Medulla oblongata (tissue), 1 donor: ENCODE measurements around the gene METTL9.
"Not testable (repeated sequence)": the region's sequence is repeated elsewhere in the genome, so short reads cannot be mapped to it uniquely, and the experiment has no call there.

Experiments
- DNase-seq: peaks from one replicate; pipeline ENCODE4 v3.0.0-alpha.2; 2015; ENCODE audit errors: extremely low spot score

Gene METTL9

DNA sequence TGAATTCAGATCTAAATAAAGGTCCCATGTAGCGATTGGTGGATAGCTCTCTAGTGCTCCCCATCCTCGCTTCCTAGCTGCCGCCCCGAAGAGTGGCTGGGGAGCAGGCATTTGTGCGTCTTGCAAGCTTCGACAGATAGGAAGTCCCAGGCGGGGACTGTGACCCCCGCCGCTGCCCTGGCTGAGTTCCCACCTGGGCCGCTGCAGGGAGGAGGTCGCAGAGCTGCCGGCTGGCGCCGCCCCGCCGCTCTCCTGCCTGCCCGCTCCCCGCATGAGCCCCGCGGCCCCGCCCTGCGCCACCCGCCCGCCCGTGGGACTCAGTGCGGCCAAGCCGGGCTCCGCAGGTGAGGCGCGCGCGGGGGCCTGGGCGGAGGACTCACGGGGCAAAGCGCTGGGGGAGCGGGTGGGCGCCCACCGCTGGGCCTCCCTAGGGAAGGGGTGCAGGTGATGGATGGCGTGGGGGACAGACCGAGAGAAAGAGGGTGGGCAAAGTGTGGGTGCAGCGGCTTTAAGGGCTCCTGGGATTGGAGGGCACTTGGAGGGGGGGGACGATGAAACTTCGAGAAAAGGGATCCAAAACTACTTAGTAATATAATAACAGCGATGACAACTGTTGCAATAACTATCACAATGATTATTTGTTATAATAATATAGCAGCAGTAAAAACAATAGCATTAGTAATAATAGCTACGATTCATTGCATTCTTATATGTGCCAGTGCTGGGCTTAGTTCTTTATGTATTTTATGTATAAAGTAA, 64.7 kb downstream of the METTL9 start, which contains the start of gene OTOA:
Gene OTOA (plus strand): TSS at position 80 of the 759 bp plus-strand sequence. CDS start 14,547 bp downstream, outside the sequence.
- no peak for DNase-seq

DNA sequence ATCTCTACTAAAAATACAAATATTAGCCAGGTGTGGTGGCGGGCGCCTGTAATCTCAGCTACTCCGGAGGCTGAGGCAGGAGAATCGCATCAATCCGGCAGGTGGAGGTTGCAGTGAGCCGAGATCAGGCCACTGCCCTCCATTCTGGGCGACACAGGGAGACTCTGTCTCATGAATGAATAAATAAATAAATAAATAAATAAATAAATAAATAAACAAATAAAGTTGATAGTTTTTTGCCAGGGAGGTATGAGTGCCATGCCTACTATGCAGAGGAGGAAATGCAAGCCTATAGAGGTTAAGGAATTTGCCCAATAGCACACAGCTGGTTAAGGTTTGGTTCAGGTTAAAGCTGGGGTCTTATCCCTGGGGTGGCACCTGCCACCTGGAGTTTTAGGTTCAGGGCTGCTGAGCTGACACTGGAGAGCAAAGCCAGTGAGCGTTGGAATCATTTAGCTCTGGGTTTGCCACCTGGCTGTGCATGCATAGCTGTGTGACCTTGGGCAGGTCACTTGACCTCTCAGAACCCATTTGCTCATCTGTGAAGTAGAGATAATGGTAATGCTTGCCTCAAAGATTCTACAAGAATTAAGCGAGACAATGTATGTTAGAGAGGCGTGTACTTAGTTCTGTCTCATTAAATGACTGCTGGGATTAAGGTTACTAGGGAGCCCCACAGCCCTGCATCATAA, 65.6 kb downstream of the METTL9 start:
- no peak for DNase-seq

GRCh38 chr16:21666772-21667171, 67.4 kb downstream of the METTL9 start:
- DNase-seq = no peak

DNA sequence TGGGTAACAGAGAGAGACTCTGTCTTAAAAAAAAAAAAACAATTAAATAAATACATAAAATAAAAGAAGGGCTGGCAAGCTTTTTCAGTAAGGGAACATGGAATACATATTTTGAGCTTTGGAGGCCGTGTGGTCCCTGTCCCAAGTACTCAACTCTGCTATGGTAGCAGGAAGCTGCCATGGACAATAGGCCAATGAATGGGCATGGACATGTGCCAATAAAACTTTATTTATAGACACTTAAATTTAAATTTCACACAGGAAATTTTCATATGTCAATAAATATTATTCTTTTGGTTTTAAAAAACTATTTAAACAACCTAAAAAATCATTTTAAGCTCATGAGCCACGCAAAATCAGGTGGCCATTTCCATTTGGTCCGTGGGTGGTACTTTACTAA, 68.2 kb downstream of the METTL9 start:
- DNase-seq = no peak

GRCh38 chr16:21673469-21673868, 74.1 kb downstream of the METTL9 start:
- no peak for DNase-seq

- not testable (repeated sequence) for DNase-seq
These were observed 75.1 kb downstream of the METTL9 start for GRCh38 chr16:21674456-21674855.

GRCh38 chr16:21680714-21681113, 81.3 kb downstream of the METTL9 start:
- not testable (repeated sequence) for DNase-seq

DNA sequence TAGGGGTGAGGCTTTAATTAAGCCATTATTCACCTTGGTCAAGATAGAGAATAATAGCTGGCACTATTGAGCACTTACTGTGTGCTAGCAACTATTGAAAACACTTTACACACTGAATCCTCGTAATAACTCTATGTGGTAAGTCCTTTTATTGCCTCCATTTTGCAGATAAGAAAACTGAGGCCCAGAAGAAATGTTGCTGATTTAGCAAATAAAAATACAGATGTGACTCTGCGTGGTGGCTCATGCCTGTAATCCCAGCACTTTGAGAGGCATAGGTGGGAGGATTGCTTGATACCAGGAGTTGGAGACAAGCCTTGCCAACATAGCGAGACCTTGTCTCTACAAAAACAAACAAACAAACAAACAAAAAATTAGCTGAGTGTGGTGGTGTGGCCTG, 83.8 kb downstream of the METTL9 start:
- no peak for DNase-seq

GRCh38 chr16:21684199-21684598, 84.8 kb downstream of the METTL9 start:
- no peak for DNase-seq

DNA sequence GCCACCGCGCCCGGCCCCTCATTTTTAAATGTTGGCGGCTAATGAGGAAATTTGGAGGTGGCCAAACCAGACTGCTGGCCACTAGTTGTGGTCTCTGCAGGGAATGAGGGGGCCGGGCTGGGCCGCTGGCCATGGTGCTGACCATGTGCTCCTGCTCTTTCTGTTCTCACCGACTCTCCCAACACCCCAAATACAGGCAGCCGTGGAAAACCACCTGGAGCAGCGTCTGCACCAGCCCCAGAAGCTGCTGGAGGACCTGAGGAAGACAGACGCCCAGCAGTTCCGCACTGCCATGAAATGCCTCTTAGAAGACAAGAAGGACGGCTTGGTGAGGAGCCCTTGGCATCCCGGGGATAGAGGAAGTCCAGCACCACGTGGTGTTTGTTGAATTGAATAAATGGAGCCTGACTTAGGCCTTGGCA, 85.7 kb downstream of the METTL9 start:
- no peak for DNase-seq

DNA sequence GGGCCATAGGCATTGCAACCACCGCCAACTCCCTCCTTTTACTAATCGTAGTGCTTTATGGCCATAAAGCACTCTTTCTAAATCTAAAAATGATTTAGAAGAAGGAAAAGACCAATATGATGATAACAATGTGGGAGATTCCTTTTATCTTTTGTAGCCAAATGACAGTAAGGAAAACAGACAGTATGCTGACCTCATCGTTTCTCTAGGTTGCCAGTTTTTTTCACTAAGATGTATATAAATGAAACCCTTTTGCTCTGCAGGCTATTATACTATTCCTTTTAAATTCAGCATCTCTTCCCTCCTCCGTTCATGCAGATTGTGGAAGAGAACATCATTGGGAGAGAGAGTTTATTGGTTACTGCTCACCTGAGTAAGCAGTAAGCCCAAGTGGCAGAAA, 89.7 kb downstream of the METTL9 start:
- no peak for DNase-seq

- DNase-seq = not testable (repeated sequence)
These were observed 91.6 kb downstream of the METTL9 start for GRCh38 chr16:21690967-21691366.

- no peak for DNase-seq
These were observed 95.2 kb downstream of the METTL9 start for GRCh38 chr16:21694609-21695008.

DNA sequence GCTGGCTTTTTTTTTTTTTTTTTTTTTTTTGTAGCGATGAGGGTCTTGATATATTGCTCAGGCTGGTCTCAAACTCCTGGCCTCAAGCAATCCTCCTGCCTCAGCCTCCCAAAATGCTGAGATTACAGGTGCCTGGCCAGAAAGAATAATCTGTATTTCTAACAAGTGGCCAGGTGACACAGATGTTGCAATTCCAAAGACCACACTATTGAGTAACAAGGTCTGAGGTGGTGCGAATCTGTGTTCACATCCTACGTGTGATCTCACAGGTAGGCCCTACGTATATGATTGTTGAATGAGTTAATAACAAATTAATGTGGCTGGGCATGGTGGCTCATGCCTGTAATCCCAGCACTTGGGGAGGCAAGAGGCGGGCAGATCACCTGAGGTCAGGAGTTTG, 97.7 kb downstream of the METTL9 start:
- no peak for DNase-seq

DNA sequence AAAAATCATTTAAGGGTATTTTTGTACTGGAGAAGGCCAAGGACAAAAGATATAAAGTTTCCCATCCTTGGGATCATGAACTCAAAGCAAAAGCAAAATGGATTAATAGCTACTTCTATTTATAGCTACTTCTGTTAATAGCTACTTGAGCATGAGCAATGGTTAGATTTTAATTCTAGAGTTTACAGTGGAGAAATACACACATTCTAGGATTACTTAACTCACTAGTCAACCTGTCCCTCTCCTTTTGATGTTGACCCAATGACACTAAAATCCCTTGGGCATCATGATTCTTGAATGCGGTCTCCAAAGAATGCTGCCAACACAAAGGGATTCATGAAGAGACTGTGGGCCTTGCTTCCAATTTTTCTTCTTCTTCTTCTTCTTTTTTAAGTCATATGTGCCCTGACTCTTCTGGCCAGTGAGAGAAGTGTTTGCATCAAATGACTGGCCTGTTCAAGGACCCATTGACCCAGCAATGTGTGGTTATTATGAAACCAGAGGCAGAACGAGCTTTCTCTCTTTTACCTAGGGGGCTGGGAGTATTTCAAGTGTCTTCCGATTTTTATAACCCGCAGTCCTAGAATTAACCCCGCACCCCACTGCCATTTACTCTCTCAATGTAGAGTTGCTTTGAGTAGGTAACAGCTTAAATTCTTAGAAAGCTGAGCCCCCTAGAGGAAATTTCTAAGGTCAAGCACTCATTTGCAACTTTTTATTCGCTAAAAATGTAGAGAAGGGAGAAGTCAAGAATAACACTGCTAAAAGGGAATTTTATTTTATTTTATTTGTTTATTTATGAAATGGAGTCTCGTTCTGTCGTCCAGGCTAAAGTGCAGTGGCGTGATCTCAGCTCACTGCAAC, 99.0 kb downstream of the METTL9 start:
- DNase-seq = no peak

DNA sequence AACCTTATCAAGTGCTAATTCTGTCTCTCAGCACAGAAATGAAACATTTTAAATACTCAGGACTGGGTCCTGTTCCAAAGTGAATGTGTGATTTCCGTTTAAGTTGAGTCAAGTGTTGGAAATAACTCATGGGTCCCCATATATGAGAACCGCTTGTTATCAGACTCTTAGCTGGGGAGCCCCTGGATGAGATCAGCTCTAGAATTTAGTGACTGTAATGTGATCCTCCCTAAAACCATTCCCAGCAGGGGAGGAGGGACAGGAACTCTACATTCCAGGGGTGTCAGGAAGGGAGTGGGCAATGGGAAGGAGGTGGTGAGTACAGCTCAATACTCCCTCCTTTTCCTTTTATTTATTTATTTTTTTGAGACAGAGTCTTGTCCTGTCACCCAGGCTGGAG, 101.9 kb downstream of the METTL9 start:
- no peak for DNase-seq

DNA sequence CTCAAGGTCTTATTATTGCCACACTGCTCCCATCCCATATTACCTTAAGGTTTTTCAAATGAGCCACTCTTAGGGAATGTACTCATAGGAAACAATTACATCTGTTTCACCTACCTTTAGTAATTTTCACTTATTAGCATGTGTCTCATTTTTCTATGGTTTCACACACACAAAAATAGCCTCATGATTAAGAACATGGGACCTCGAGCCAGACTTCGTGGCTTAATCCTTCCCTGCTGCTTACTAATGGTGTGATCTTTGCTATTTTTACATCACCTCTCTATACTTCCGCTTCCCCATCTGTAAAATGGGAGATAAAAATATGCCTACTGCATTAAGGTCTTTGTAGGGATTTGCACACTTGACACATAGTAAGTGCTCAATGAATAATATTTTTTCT, 102.9 kb downstream of the METTL9 start:
- no peak for DNase-seq

GRCh38 chr16:21703156-21703555, 103.8 kb downstream of the METTL9 start:
- DNase-seq = no peak

GRCh38 chr16:21703589-21704174, 104.3 kb downstream of the METTL9 start:
- DNase-seq = no peak

GRCh38 chr16:21704266-21704665, 104.9 kb downstream of the METTL9 start:
- no peak for DNase-seq

GRCh38 chr16:21704733-21705132, 105.4 kb downstream of the METTL9 start:
- DNase-seq = no peak
